GM19324 (cell line): ENCODE data around the gene SH3RF1.
A peak's percentile ranks its signal among the peaks of the same experiment; 100 is the strongest.

Source experiments
- ATAC-seq: cut with Tn5 transposase; IDR thresholded peaks from one replicate; pipeline ENCODE4 v1.9.1; 2021; ENCODE audit warnings: mild to moderate bottlenecking, moderate library complexity; ENCODE audit not compliant: unreplicated experiment, low FRiP score

SH3RF1 gene

GRCh38 chr4:169114341-169114974 lies 156.3 kb downstream of the SH3RF1 start:
- no peak for ATAC-seq

GRCh38 chr4:169110633-169111032 lies 160.1 kb downstream of the SH3RF1 start:
- ATAC-seq, result no peak

GRCh38 chr4:169109035-169109675 lies 161.6 kb downstream of the SH3RF1 start:
- ATAC-seq, result no peak

GRCh38 chr4:169108303-169108702 lies 162.5 kb downstream of the SH3RF1 start:
- ATAC-seq, result no peak

- ATAC-seq, result no peak
Measured at GRCh38 chr4:169107528-169107927, 163.2 kb downstream of the SH3RF1 start.

- no peak for ATAC-seq
Measured at GRCh38 chr4:169106696-169107229, 164.0 kb downstream of the SH3RF1 start.

- ATAC-seq, result no peak
Measured at GRCh38 chr4:169105620-169106019, 165.1 kb downstream of the SH3RF1 start.

GRCh38 chr4:169103966-169104412 lies 166.8 kb downstream of the SH3RF1 start:
- no peak for ATAC-seq

- ATAC-seq, result no peak
Measured at GRCh38 chr4:169102026-169102425, 168.7 kb downstream of the SH3RF1 start.

- no peak for ATAC-seq
Measured at GRCh38 chr4:169100670-169101101, 170.1 kb downstream of the SH3RF1 start.

GRCh38 chr4:169099771-169100180 lies 171.0 kb downstream of the SH3RF1 start:
- ATAC-seq, result peak; percentile 66

GRCh38 chr4:169098969-169099690 lies 171.6 kb downstream of the SH3RF1 start:
- ATAC-seq, result no peak

GRCh38 chr4:169098532-169098931 lies 172.2 kb downstream of the SH3RF1 start:
- no peak for ATAC-seq

- ATAC-seq, result no peak
Measured at GRCh38 chr4:169098054-169098497, 172.7 kb downstream of the SH3RF1 start.

- ATAC-seq, result no peak
Measured at GRCh38 chr4:169096221-169096620, 174.5 kb downstream of the SH3RF1 start.

- ATAC-seq, result no peak
Measured at GRCh38 chr4:169094656-169095231, 176.0 kb downstream of the SH3RF1 start.

- ATAC-seq, result no peak
Measured at GRCh38 chr4:169092889-169093522, 177.8 kb downstream of the SH3RF1 start.

- ATAC-seq, result no peak
Measured at GRCh38 chr4:169090484-169091215, 180.1 kb downstream of the SH3RF1 start.

GRCh38 chr4:169089004-169089403 lies 181.8 kb downstream of the SH3RF1 start:
- ATAC-seq, result no peak

GRCh38 chr4:169084954-169085353 lies 185.8 kb downstream of the SH3RF1 start:
- no peak for ATAC-seq
